ENCODE results near the gene PTGER1. TPM values are rescaled to one million over a fixed set of nuclear protein-coding genes. Genes with fewer than 3 reads are reported as not detected.

The PTGER1 gene
- total and polyA plus RNA-seq, 10 of the 15 experiments (the other 5 are each of a cell fraction or from before 2014, with no cell fraction given) = not detected

DNA sequence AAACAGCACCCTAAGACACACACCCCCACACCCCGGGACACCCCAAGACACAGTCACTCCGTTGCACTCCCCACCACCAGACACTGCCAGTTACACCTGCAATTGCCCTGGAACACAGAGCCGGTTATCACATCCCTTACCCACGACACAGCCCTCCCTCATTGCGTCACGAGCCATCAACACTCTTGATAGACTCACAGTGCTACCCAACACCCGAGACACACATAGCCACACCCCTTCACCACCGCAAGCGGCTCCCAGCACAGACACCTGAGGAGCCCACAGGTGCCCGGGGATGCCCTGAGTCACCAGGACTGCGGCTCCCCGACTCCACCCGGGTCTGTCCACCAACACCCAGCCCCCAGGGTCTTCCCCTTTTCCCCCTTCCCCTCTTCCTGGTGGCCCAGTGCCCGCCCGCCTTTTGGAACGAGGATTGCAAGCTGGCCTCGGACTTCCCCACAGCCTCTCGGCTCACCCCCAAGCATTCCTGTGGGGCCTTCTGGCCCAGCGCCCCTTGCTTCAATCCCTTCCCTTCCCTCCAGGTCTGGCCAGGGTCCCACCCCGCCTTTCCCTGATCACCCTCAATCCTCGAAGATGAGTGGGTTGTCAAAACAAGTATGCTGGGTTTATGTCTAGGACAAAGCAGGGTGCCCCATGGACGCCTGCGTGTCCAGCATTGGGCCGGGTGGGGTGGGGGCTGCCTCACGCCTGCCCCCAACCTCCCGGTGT, 1.7 kb upstream of the PTGER1 start (continued):
- TF ChIP-seq FOXK2 (IDR thresholded peaks at IDR 0.05) = no peak
- TF ChIP-seq CEBPB (IDR thresholded peaks at IDR 0.05; ENCODE audit: borderline replicate concordance in 1 of 2, low read depth in 2 of 2, low read length in 2 of 2) = no peak
- TF ChIP-seq, protein P1, sequence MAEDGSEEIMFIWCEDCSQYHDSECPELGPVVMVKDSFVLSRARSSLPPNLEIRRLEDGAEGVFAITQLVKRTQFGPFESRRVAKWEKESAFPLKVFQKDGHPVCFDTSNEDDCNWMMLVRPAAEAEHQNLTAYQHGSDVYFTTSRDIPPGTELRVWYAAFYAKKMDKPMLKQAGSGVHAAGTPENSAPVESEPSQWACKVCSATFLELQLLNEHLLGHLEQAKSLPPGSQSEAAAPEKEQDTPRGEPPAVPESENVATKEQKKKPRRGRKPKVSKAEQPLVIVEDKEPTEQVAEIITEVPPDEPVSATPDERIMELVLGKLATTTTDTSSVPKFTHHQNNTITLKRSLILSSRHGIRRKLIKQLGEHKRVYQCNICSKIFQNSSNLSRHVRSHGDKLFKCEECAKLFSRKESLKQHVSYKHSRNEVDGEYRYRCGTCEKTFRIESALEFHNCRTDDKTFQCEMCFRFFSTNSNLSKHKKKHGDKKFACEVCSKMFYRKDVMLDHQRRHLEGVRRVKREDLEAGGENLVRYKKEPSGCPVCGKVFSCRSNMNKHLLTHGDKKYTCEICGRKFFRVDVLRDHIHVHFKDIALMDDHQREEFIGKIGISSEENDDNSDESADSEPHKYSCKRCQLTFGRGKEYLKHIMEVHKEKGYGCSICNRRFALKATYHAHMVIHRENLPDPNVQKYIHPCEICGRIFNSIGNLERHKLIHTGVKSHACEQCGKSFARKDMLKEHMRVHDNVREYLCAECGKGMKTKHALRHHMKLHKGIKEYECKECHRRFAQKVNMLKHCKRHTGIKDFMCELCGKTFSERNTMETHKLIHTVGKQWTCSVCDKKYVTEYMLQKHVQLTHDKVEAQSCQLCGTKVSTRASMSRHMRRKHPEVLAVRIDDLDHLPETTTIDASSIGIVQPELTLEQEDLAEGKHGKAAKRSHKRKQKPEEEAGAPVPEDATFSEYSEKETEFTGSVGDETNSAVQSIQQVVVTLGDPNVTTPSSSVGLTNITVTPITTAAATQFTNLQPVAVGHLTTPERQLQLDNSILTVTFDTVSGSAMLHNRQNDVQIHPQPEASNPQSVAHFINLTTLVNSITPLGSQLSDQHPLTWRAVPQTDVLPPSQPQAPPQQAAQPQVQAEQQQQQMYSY (CRISPR knock-in tag; IDR thresholded peaks at IDR 0.05) = no peak
- no peak for TF ChIP-seq ZZZ3 (IDR thresholded peaks at IDR 0.05; ENCODE audit: control insufficient read depth, insufficient read length, low read depth)
- TF ChIP-seq, protein P2, sequence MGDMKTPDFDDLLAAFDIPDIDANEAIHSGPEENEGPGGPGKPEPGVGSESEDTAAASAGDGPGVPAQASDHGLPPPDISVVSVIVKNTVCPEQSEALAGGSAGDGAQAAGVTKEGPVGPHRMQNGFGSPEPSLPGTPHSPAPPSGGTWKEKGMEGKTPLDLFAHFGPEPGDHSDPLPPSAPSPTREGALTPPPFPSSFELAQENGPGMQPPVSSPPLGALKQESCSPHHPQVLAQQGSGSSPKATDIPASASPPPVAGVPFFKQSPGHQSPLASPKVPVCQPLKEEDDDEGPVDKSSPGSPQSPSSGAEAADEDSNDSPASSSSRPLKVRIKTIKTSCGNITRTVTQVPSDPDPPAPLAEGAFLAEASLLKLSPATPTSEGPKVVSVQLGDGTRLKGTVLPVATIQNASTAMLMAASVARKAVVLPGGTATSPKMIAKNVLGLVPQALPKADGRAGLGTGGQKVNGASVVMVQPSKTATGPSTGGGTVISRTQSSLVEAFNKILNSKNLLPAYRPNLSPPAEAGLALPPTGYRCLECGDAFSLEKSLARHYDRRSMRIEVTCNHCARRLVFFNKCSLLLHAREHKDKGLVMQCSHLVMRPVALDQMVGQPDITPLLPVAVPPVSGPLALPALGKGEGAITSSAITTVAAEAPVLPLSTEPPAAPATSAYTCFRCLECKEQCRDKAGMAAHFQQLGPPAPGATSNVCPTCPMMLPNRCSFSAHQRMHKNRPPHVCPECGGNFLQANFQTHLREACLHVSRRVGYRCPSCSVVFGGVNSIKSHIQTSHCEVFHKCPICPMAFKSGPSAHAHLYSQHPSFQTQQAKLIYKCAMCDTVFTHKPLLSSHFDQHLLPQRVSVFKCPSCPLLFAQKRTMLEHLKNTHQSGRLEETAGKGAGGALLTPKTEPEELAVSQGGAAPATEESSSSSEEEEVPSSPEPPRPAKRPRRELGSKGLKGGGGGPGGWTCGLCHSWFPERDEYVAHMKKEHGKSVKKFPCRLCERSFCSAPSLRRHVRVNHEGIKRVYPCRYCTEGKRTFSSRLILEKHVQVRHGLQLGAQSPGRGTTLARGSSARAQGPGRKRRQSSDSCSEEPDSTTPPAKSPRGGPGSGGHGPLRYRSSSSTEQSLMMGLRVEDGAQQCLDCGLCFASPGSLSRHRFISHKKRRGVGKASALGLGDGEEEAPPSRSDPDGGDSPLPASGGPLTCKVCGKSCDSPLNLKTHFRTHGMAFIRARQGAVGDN (IDR thresholded peaks at IDR 0.05) = no peak
- TF ChIP-seq GATAD2B (conservative IDR thresholded peaks at IDR 0.05; ENCODE audit: low read depth) = no peak
- TF ChIP-seq MYB (IDR thresholded peaks at IDR 0.05; ENCODE audit: borderline replicate concordance, low read depth, low read length) = no peak
- TF ChIP-seq, protein P3, sequence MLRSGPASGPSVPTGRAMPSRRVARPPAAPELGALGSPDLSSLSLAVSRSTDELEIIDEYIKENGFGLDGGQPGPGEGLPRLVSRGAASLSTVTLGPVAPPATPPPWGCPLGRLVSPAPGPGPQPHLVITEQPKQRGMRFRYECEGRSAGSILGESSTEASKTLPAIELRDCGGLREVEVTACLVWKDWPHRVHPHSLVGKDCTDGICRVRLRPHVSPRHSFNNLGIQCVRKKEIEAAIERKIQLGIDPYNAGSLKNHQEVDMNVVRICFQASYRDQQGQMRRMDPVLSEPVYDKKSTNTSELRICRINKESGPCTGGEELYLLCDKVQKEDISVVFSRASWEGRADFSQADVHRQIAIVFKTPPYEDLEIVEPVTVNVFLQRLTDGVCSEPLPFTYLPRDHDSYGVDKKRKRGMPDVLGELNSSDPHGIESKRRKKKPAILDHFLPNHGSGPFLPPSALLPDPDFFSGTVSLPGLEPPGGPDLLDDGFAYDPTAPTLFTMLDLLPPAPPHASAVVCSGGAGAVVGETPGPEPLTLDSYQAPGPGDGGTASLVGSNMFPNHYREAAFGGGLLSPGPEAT (IDR thresholded peaks at IDR 0.05; ENCODE audit: low read depth) = no peak

All from GM12878 (cell line).